DMS153 (cell line): ENCODE results near the gene PLXDC2.

Experiments used
- DNase-seq: peaks from one replicate; lab custom pipeline; 2025; lab: John Stamatoyannopoulos, UW

PLXDC2 gene

GRCh38 chr10:19941206-19941880 lies 125.1 kb downstream of the PLXDC2 start:
- DNase-seq = no peak

GRCh38 chr10:19944911-19945663 lies 128.9 kb downstream of the PLXDC2 start:
- DNase-seq = no peak

GRCh38 chr10:19946245-19946644 lies 130.0 kb downstream of the PLXDC2 start:
- no peak for DNase-seq

- no peak for DNase-seq
These were observed 130.6 kb downstream of the PLXDC2 start for GRCh38 chr10:19946791-19947190.

GRCh38 chr10:19947215-19947614 lies 131.0 kb downstream of the PLXDC2 start:
- DNase-seq = no peak

GRCh38 chr10:19947656-19948055 lies 131.4 kb downstream of the PLXDC2 start:
- no peak for DNase-seq

GRCh38 chr10:19952224-19953010 lies 136.2 kb downstream of the PLXDC2 start:
- DNase-seq = no peak

GRCh38 chr10:19954601-19955000 lies 138.4 kb downstream of the PLXDC2 start:
- no peak for DNase-seq

- no peak for DNase-seq
These were observed 140.3 kb downstream of the PLXDC2 start for GRCh38 chr10:19956516-19957032.

GRCh38 chr10:19958787-19959186 lies 142.6 kb downstream of the PLXDC2 start:
- DNase-seq = no peak

- no peak for DNase-seq
These were observed 145.1 kb downstream of the PLXDC2 start for GRCh38 chr10:19961076-19962053.

GRCh38 chr10:19964625-19965024 lies 148.4 kb downstream of the PLXDC2 start:
- no peak for DNase-seq

- no peak for DNase-seq
These were observed 150.5 kb downstream of the PLXDC2 start for GRCh38 chr10:19966751-19967150.

GRCh38 chr10:19967981-19968380 lies 151.7 kb downstream of the PLXDC2 start:
- DNase-seq = no peak

- no peak for DNase-seq
These were observed 152.5 kb downstream of the PLXDC2 start for GRCh38 chr10:19968745-19969144.

- DNase-seq = no peak
These were observed 154.0 kb downstream of the PLXDC2 start for GRCh38 chr10:19970256-19970655.

- no peak for DNase-seq
These were observed 154.5 kb downstream of the PLXDC2 start for GRCh38 chr10:19970717-19971116.

- DNase-seq = no peak
These were observed 155.3 kb downstream of the PLXDC2 start for GRCh38 chr10:19971343-19972052.

GRCh38 chr10:19974138-19974537 lies 157.9 kb downstream of the PLXDC2 start:
- DNase-seq = no peak

- no peak for DNase-seq
These were observed 158.3 kb downstream of the PLXDC2 start for GRCh38 chr10:19974554-19974953.

- DNase-seq = no peak
These were observed 160.9 kb downstream of the PLXDC2 start for GRCh38 chr10:19977097-19977521.
